Esophagus squamous epithelium (tissue), 5 donors: ENCODE results near the gene UCP1. TPM values are rescaled to one million over a fixed set of nuclear protein-coding genes. Genes with fewer than 3 reads are reported as not detected.

Experiments
- DNase-seq: peaks from one replicate; lab custom pipeline; 2025; lab: John Stamatoyannopoulos, UW
- H3K27ac ChIP-seq, 4 donors: fragments of 200-600 bp; sonication (generic); one replicate each; pipeline ENCODE4 v1.5.1; 2016 to 2019; ENCODE audit warnings: mild to moderate bottlenecking in 1 of 4
- H3K27me3 ChIP-seq, 4 donors: fragments of 200-600 bp; sonication (generic); 1 replicate in 3 of 4; 2 replicates in 1 of 4; pipeline versions ENCODE4 v1.5.1 to v1.6.0; 2017 to 2021; ENCODE audit warnings: antibody characterized with exemption in 1 of 4
- H3K36me3 ChIP-seq, 3 donors: fragments of 200-600 bp; sonication (generic); one replicate each; pipeline ENCODE4 v1.5.1; 2016 to 2019
- H3K4me1 ChIP-seq, 3 donors: fragments of 200-600 bp; sonication (generic); one replicate each; pipeline ENCODE4 v1.5.1; 2017 to 2019
- H3K4me3 ChIP-seq, 4 donors: fragments of 200-600 bp; sonication (generic); 1 replicate in 3 of 4; 2 replicates in 1 of 4; pipeline ENCODE4 v1.5.1; 2016 to 2019; ENCODE audit warnings: mild to moderate bottlenecking in 2 of 4, moderate library complexity in 1 of 4
- H3K9me3 ChIP-seq, 3 donors: fragments of 200-600 bp; sonication (generic); one replicate each; pipeline ENCODE4 v1.5.1; 2016 to 2019
- POLR2A ChIP-seq, 4 donors: fragments of 450-650 bp; IDR thresholded peaks; one replicate each; pipeline ENCODE4 v1.6.1; 2017; ENCODE audit warnings: antibody characterized with exemption in 4 of 4, mild to moderate bottlenecking in 4 of 4, moderate library complexity in 3 of 4
- WGBS, 2 donors: methylation state at CpG; one replicate each; pipeline ENCODE4 v1.1.5; 2018; 5-methylcytosine and 5-hydroxymethylcytosine counted together
- intact Hi-C: fragments of 100-400 bp; cut with DNase I; formaldehyde crosslinking; loops from one replicate; pipeline ENCODE4 v1.15.0; 2022
- total RNA-seq, 4 donors: library from RNA; depleted of rRNA; stranded (reverse); fragments of >200 nt; gene quantifications; one replicate each; pipeline ENCODE4 v1.1.0, GENCODE V29; 2016
- TF ChIP-seq, protein P1 (sequence below), 6 experiments: fragments of 450-650 bp in 4 of 6; fragments of 200-600 bp in 2 of 6; sonication (generic) in 2 of 6; IDR thresholded peaks; one replicate each; pipeline ENCODE4 v1.5.1; 2016 to 2019; ENCODE audit warnings: antibody characterized with exemption in 6 of 6, mild to moderate bottlenecking in 4 of 6, moderate library complexity in 4 of 6
- donor health status: DM: yes; HTN: yes; CAD: no.

The UCP1 gene
- total RNA-seq, 4 donors from 2014 or later: not detected

DNA sequence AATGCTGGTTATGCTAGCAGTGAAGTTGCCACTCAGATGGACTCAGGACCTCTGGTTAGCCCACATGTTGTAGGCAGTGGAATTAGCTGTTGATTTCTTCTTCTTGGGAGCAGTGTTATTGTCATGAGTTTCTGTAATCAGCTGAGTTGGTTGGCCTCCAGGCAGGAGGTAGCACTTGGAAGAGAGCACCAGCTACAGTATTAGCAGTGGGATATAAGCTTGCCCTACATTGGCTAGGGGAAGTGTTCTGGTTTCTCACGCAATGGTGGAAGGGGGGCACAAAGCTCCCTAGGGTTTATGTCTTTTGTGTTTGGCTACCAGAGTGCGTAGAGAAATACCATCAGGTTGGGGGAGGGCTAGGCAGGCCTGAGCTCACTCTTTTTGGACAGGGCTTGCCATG, 34.0 kb upstream of the UCP1 start:
- TF ChIP-seq POLR2A (IDR thresholded peaks at IDR 0.05): no peak
- TF ChIP-seq, protein P1, sequence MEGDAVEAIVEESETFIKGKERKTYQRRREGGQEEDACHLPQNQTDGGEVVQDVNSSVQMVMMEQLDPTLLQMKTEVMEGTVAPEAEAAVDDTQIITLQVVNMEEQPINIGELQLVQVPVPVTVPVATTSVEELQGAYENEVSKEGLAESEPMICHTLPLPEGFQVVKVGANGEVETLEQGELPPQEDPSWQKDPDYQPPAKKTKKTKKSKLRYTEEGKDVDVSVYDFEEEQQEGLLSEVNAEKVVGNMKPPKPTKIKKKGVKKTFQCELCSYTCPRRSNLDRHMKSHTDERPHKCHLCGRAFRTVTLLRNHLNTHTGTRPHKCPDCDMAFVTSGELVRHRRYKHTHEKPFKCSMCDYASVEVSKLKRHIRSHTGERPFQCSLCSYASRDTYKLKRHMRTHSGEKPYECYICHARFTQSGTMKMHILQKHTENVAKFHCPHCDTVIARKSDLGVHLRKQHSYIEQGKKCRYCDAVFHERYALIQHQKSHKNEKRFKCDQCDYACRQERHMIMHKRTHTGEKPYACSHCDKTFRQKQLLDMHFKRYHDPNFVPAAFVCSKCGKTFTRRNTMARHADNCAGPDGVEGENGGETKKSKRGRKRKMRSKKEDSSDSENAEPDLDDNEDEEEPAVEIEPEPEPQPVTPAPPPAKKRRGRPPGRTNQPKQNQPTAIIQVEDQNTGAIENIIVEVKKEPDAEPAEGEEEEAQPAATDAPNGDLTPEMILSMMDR (IDR thresholded peaks at IDR 0.05): no peak
- no peak overlapping the region for H3K4me3 ChIP-seq
- 83 to 100% methylated on average over 1 to 2 of the region's 2 CpGs for WGBS, 2 donors
- intact Hi-C loops: loop anchor here (10.0 kb wide), 2 partner anchors 248 to 252 kb away; no protein-coding TSS in a partner anchor
- H3K36me3 ChIP-seq: no peaks in the 10 kb centered on the region
- H3K27ac ChIP-seq: no peak overlapping the region
- no peak for DNase-seq
- no peaks in the 10 kb centered on the region for H3K9me3 ChIP-seq
- H3K4me1 ChIP-seq: no peaks in the 10 kb centered on the region
- H3K27me3 ChIP-seq: no peaks in the 10 kb centered on the region

DNA sequence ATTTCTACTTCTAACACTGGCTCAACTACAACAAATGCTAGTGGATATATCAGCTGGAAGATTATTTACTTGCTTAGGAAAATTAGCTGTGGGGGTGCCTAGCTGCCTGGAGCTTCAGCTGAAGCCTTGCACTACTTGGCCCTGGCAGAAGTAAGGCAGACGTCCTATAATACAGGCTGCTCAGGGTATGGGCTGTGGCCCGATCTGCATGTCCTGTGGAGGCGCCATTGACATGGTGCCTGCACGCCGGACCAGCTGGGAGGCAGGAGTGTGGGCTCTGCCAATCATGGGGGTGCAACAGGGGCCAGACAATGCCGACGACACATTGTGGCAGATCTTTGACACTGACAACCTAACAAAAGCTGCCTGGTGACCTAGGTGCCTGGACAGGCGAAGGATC, 31.6 kb upstream of the UCP1 start:
- intact Hi-C loops: loop anchor here (10.0 kb wide), 2 partner anchors 246 to 254 kb away; no protein-coding TSS in a partner anchor
- Histone ChIP-seq H3K27ac (no peak overlapping the region), H3K4me1 (no peaks in the 10 kb centered on the region), H3K4me3 (no peak overlapping the region), H3K36me3 (no peaks in the 10 kb centered on the region), H3K27me3 (no peaks in the 10 kb centered on the region), H3K9me3 (no peaks in the 10 kb centered on the region)
- DNase-seq: no peak
- WGBS, 2 donors: 90 to 92% methylated on average over 1 to 5 of the region's 8 CpGs
- TF ChIP-seq, protein P1 (IDR thresholded peaks at IDR 0.05): no peak
- no peak for TF ChIP-seq POLR2A (IDR thresholded peaks at IDR 0.05)

DNA sequence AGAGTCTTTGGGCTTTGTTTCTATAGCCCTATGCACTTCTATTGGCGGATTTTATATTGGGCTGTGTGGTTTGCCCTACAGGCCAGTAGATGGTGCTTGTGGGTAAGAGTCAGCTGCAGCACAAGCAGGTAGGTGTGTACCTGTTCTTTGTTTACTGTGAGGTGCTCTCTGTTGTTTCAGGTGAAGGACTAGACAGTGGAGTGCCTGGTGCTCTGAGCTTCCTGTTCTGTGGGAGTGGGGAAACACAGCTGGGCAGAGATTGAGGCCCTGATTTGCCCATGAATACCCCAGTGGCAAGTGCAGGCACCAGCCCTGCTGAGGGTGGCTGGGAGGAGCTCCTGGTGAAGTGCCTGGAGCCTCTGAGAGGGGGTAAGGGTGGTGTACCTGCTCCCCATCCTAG, 26.3 kb upstream of the UCP1 start:
- TF ChIP-seq, protein P1 (IDR thresholded peaks at IDR 0.05): peak in 5 of 6 experiments; percentile 37 to 66 (median 61)
- TF ChIP-seq POLR2A (IDR thresholded peaks at IDR 0.05): no peak
- Histone ChIP-seq H3K9me3 (no peaks in the 10 kb centered on the region), H3K4me3 (no peak overlapping the region), H3K27ac (no peak overlapping the region), H3K4me1 (no peaks in the 10 kb centered on the region), H3K36me3 (no peaks in the 10 kb centered on the region), H3K27me3 (no peaks in the 10 kb centered on the region)
- 17% methylated on average over 1 of the region's 1 CpG for WGBS, 2 donors
- intact Hi-C loops: no loop called here
- DNase-seq: no peak

DNA sequence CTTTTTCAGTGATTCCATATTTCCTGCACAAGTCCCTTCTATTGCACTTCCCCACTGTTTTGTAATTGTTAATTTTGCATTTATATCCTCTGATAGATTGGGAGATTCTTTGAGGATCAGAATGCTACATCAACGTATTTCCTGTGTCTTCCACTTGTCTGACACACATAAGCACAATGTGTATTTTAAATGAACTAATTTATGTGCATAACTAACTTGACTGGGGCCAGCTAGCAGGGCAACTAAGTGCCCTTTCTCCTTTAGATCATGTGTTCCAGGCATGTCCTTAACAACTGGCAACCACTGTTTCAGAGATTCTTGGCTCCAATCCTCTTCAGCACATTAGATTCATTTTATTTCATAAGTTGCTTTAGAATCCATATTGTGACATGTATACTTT, 15.7 kb upstream of the UCP1 start:
- H3K4me3 ChIP-seq: no peak overlapping the region
- peaks cover 0 to 2% (median 0%) of the 10 kb centered on the region in 3 donors for H3K4me1 ChIP-seq
- H3K9me3 ChIP-seq: no peaks in the 10 kb centered on the region
- no peaks in the 10 kb centered on the region for H3K36me3 ChIP-seq
- DNase-seq: no peak
- no peak overlapping the region for H3K27ac ChIP-seq
- peaks cover 0 to 31% (median 2%) of the 10 kb centered on the region in 4 donors for H3K27me3 ChIP-seq
- TF ChIP-seq, protein P1 (IDR thresholded peaks at IDR 0.05): no peak
- TF ChIP-seq POLR2A (IDR thresholded peaks at IDR 0.05): no peak
- intact Hi-C loops: no loop called here
- WGBS, 2 donors: 42 to 63% methylated on average over 1 of the region's 1 CpG

DNA sequence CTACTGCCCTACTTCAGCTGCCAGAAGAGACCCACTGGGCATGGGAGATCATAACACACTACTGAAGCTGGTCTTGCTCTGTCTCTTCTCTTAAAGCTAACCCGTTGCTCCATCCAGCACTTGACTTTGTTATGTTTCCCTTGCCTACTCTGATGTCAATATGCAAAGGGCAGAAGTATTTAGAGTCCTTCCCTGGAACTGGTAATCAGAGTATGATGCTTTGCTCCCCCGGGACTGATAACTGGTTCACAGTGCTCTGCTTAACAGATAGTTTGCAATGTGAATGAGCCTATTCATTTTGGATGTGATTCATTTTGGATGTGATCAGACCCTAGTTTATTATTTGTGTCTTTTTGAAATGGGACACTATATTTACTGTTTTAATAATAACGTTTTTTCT, 12.3 kb upstream of the UCP1 start:
- H3K27ac ChIP-seq: no peak overlapping the region
- no peak for DNase-seq
- WGBS, 2 donors: 58 to 79% methylated on average over 3 of the region's 3 CpGs
- intact Hi-C loops: no loop called here
- peaks cover 0 to 56% (median 4%) of the 10 kb centered on the region in 4 donors for H3K27me3 ChIP-seq
- TF ChIP-seq, protein P1 (IDR thresholded peaks at IDR 0.05): no peak
- no peak for TF ChIP-seq POLR2A (IDR thresholded peaks at IDR 0.05)
- no peaks in the 10 kb centered on the region for H3K9me3 ChIP-seq
- no peak overlapping the region for H3K4me3 ChIP-seq
- H3K36me3 ChIP-seq: no peaks in the 10 kb centered on the region
- peaks cover 0 to 6% (median 0%) of the 10 kb centered on the region in 3 donors for H3K4me1 ChIP-seq
